Measurements from ENCODE around the gene PSG11.
"Not testable (repeated sequence)": the region's sequence is repeated elsewhere in the genome, so short reads cannot be mapped to it uniquely, and the experiment has no call there.

DNA sequence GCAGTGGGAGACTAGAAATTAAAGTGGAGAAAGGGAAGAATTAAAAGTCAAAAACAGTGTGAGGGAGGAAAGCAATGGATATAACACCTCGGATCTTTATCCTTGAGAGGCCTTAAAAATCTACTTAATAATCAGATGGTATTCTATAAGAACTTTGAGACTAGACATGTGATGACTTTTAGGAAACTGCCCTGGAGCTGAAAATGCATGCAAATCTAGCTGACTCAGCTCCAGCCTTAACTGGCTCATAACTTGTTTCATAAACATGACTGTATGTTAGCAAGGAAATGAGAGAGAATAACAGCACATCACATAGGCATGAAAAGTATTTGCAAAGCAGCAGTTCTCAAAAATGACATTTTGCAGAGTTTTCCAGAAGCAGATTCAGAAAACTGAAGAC, 38.1 kb downstream of the PSG11 start:
- TF ChIP-seq, protein P1, sequence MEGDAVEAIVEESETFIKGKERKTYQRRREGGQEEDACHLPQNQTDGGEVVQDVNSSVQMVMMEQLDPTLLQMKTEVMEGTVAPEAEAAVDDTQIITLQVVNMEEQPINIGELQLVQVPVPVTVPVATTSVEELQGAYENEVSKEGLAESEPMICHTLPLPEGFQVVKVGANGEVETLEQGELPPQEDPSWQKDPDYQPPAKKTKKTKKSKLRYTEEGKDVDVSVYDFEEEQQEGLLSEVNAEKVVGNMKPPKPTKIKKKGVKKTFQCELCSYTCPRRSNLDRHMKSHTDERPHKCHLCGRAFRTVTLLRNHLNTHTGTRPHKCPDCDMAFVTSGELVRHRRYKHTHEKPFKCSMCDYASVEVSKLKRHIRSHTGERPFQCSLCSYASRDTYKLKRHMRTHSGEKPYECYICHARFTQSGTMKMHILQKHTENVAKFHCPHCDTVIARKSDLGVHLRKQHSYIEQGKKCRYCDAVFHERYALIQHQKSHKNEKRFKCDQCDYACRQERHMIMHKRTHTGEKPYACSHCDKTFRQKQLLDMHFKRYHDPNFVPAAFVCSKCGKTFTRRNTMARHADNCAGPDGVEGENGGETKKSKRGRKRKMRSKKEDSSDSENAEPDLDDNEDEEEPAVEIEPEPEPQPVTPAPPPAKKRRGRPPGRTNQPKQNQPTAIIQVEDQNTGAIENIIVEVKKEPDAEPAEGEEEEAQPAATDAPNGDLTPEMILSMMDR (IDR thresholded peaks at IDR 0.05 in 4 of 5, conservative IDR thresholded peaks at IDR 0.05 in 1 of 5) = not testable (repeated sequence)
- not testable (repeated sequence) for TF ChIP-seq POLR2A (IDR thresholded peaks at IDR 0.05)
